Stimulated activated memory B cell treated with anti-CD40 and anti-IgM and Interleukin-4, amounts not matched to agents 10 μg/mL and 1 μg/mL and 100 μg/mL, for 72 hours (primary cell): ENCODE data around the gene CSTPP1.
A peak's percentile ranks its signal among the peaks of the same experiment; 100 is the strongest.

Experiments used
- ATAC-seq: fragments of 150-1000 bp; cut with Tn5 transposase; 2 replicates; pipeline ENCODE4 v1.10.0; 2021
- H3K27ac Mint-ChIP-seq: one replicate; pipeline ENCODE4 v1.8.0; 2022; ENCODE audit warnings: mild to moderate bottlenecking, mixed read lengths
- H3K27me3 Mint-ChIP-seq: one replicate; pipeline ENCODE4 v1.8.0; 2022; ENCODE audit warnings: mixed read lengths
- H3K36me3 Mint-ChIP-seq: one replicate; pipeline ENCODE4 v1.8.0; 2022; ENCODE audit warnings: mixed read lengths
- H3K4me1 Mint-ChIP-seq: one replicate; pipeline ENCODE4 v1.8.0; 2022; ENCODE audit warnings: mixed read lengths
- H3K4me3 Mint-ChIP-seq: one replicate; pipeline ENCODE4 v1.8.0; 2022; ENCODE audit warnings: mild to moderate bottlenecking, moderate library complexity, mixed read lengths
- H3K9me3 Mint-ChIP-seq: one replicate; pipeline ENCODE4 v1.8.0; 2022; ENCODE audit warnings: mixed read lengths

CSTPP1 gene

GRCh38 chr11:46936138-46937110 lies at the start of gene CSTPP1:
TSS of gene CSTPP1 (plus strand) at chr11:46936761. CDS start at chr11:46936806, 45 bp downstream.
- H3K4me1 Mint-ChIP-seq, result peaks cover 20% of the 10 kb centered on the region
- H3K27me3 Mint-ChIP-seq, result peaks cover 10% of the 10 kb centered on the region
- peaks cover 5% of the 10 kb centered on the region for H3K36me3 Mint-ChIP-seq
- H3K9me3 Mint-ChIP-seq, result no peaks in the 10 kb centered on the region
- H3K27ac Mint-ChIP-seq, result peak within 1 kb of the TSS; percentile 70
- ATAC-seq, result peak; percentile 96
- peak within 1 kb of the TSS; percentile 78 for H3K4me3 Mint-ChIP-seq

GRCh38 chr11:46888636-46889035 lies 47.9 kb upstream of the CSTPP1 start:
- H3K9me3 Mint-ChIP-seq, result no peaks in the 10 kb centered on the region
- peaks cover 21% of the 10 kb centered on the region for H3K27me3 Mint-ChIP-seq
- H3K36me3 Mint-ChIP-seq, result no peaks in the 10 kb centered on the region
- no peak overlapping the region for H3K27ac Mint-ChIP-seq
- no peak for ATAC-seq
- H3K4me3 Mint-ChIP-seq, result no peak overlapping the region
- H3K4me1 Mint-ChIP-seq, result peaks cover 10% of the 10 kb centered on the region

- H3K27ac Mint-ChIP-seq, result no peak overlapping the region
- H3K4me3 Mint-ChIP-seq, result no peak overlapping the region
- H3K27me3 Mint-ChIP-seq, result peaks cover 17% of the 10 kb centered on the region
- no peak for ATAC-seq
- peaks cover 10% of the 10 kb centered on the region for H3K4me1 Mint-ChIP-seq
- no peaks in the 10 kb centered on the region for H3K36me3 Mint-ChIP-seq
- H3K9me3 Mint-ChIP-seq, result no peaks in the 10 kb centered on the region
These were observed 47.3 kb upstream of the CSTPP1 start for GRCh38 chr11:46889251-46889650.

- Mint-ChIP-seq H3K9me3 (no peaks in the 10 kb centered on the region), H3K27ac (no peak overlapping the region), H3K27me3 (peaks cover 17% of the 10 kb centered on the region), H3K36me3 (no peaks in the 10 kb centered on the region), H3K4me1 (peaks cover 10% of the 10 kb centered on the region), H3K4me3 (no peak overlapping the region)
- ATAC-seq, result peak; percentile 78
These were observed 46.7 kb upstream of the CSTPP1 start for GRCh38 chr11:46889689-46890475.

GRCh38 chr11:46890665-46891064 lies 45.9 kb upstream of the CSTPP1 start:
- no peak for ATAC-seq
- Mint-ChIP-seq H3K4me1 (peaks cover 10% of the 10 kb centered on the region), H3K4me3 (no peak overlapping the region), H3K36me3 (no peaks in the 10 kb centered on the region), H3K27me3 (peaks cover 17% of the 10 kb centered on the region), H3K9me3 (no peaks in the 10 kb centered on the region), H3K27ac (no peak overlapping the region)

- Mint-ChIP-seq H3K36me3 (no peaks in the 10 kb centered on the region), H3K27me3 (peaks cover 8% of the 10 kb centered on the region), H3K4me3 (no peak overlapping the region), H3K27ac (no peak overlapping the region), H3K4me1 (peaks cover 10% of the 10 kb centered on the region), H3K9me3 (no peaks in the 10 kb centered on the region)
- ATAC-seq, result no peak
These were observed 44.5 kb upstream of the CSTPP1 start for GRCh38 chr11:46892109-46892508.

- H3K4me1 Mint-ChIP-seq, result peaks cover 10% of the 10 kb centered on the region
- no peaks in the 10 kb centered on the region for H3K36me3 Mint-ChIP-seq
- H3K27me3 Mint-ChIP-seq, result peaks cover 8% of the 10 kb centered on the region
- no peaks in the 10 kb centered on the region for H3K9me3 Mint-ChIP-seq
- no peak for ATAC-seq
- no peak overlapping the region for H3K27ac Mint-ChIP-seq
- H3K4me3 Mint-ChIP-seq, result no peak overlapping the region
These were observed 43.7 kb upstream of the CSTPP1 start for GRCh38 chr11:46892838-46893237.

- Mint-ChIP-seq H3K27ac (no peak overlapping the region), H3K36me3 (no peaks in the 10 kb centered on the region), H3K4me1 (peaks cover 6% of the 10 kb centered on the region), H3K4me3 (no peak overlapping the region), H3K9me3 (no peaks in the 10 kb centered on the region), H3K27me3 (peaks cover 16% of the 10 kb centered on the region)
- ATAC-seq, result no peak
These were observed 42.1 kb upstream of the CSTPP1 start for GRCh38 chr11:46894506-46894905.

- H3K4me3 Mint-ChIP-seq, result no peak overlapping the region
- H3K27me3 Mint-ChIP-seq, result peaks cover 19% of the 10 kb centered on the region
- H3K4me1 Mint-ChIP-seq, result peaks cover under 1% of the 10 kb centered on the region
- no peaks in the 10 kb centered on the region for H3K9me3 Mint-ChIP-seq
- no peaks in the 10 kb centered on the region for H3K36me3 Mint-ChIP-seq
- ATAC-seq, result no peak
- no peak overlapping the region for H3K27ac Mint-ChIP-seq
These were observed 41.6 kb upstream of the CSTPP1 start for GRCh38 chr11:46894961-46895360.

- H3K27ac Mint-ChIP-seq, result no peak overlapping the region
- ATAC-seq, result no peak
- no peaks in the 10 kb centered on the region for H3K9me3 Mint-ChIP-seq
These were observed 40.7 kb upstream of the CSTPP1 start for GRCh38 chr11:46895821-46896220.

GRCh38 chr11:46896719-46897406 lies 39.7 kb upstream of the CSTPP1 start:
- Mint-ChIP-seq H3K27ac (no peak overlapping the region), H3K36me3 (no peaks in the 10 kb centered on the region), H3K4me1 (no peaks in the 10 kb centered on the region), H3K4me3 (no peak overlapping the region), H3K9me3 (no peaks in the 10 kb centered on the region), H3K27me3 (peaks cover 25% of the 10 kb centered on the region)
- ATAC-seq, result peak; percentile 44

More at GRCh38 chr11:46895821-46896220, 40.7 kb upstream of the CSTPP1 start:
- Mint-ChIP-seq H3K36me3 (no peaks in the 10 kb centered on the region), H3K4me3 (no peak overlapping the region), H3K27me3 (peaks cover 25% of the 10 kb centered on the region), H3K4me1 (no peaks in the 10 kb centered on the region)

GRCh38 chr11:46898396-46899095 lies 38.0 kb upstream of the CSTPP1 start:
- no peaks in the 10 kb centered on the region for H3K4me1 Mint-ChIP-seq
- no peak overlapping the region for H3K4me3 Mint-ChIP-seq
- no peak overlapping the region for H3K27ac Mint-ChIP-seq
- H3K36me3 Mint-ChIP-seq, result no peaks in the 10 kb centered on the region
- no peak for ATAC-seq
- H3K27me3 Mint-ChIP-seq, result peaks cover 37% of the 10 kb centered on the region
- no peaks in the 10 kb centered on the region for H3K9me3 Mint-ChIP-seq

GRCh38 chr11:46899501-46900025 lies 37.0 kb upstream of the CSTPP1 start:
- Mint-ChIP-seq H3K36me3 (no peaks in the 10 kb centered on the region), H3K9me3 (no peaks in the 10 kb centered on the region), H3K27me3 (peaks cover 43% of the 10 kb centered on the region), H3K4me1 (no peaks in the 10 kb centered on the region), H3K27ac (no peak overlapping the region), H3K4me3 (no peak overlapping the region)
- ATAC-seq, result no peak

- Mint-ChIP-seq H3K4me3 (no peak overlapping the region), H3K27me3 (peaks cover 47% of the 10 kb centered on the region), H3K9me3 (no peaks in the 10 kb centered on the region), H3K4me1 (no peaks in the 10 kb centered on the region), H3K27ac (no peak overlapping the region), H3K36me3 (no peaks in the 10 kb centered on the region)
- no peak for ATAC-seq
These were observed 36.3 kb upstream of the CSTPP1 start for GRCh38 chr11:46900091-46900746.
